Cardiac fibroblast (primary cell): Measurements from ENCODE around the gene AFTPH.

Experiments
- DNase-seq, 2 donors: peaks; one replicate each; pipeline versions ENCODE4 v3.0.0 to v3.0.0-alpha.2; 2010; ENCODE audit warnings: low read depth in 2 of 2
- H3K4me3 ChIP-seq, 2 donors: replicated peaks in 1 of 2; 1 replicate in 1 of 2; 2 replicates in 1 of 2; pipeline ENCODE4 v1.5.1; 2011; ENCODE audit warnings: low read depth in 2 of 2, low read length in 2 of 2, mild to moderate bottlenecking in 2 of 2, moderate library complexity in 1 of 2
- CTCF ChIP-seq: IDR thresholded peaks from one replicate; pipeline ENCODE4 v1.5.1; 2011; ENCODE audit warnings: low read depth, mild to moderate bottlenecking, low read length, inconsistent platforms

The AFTPH gene

DNA sequence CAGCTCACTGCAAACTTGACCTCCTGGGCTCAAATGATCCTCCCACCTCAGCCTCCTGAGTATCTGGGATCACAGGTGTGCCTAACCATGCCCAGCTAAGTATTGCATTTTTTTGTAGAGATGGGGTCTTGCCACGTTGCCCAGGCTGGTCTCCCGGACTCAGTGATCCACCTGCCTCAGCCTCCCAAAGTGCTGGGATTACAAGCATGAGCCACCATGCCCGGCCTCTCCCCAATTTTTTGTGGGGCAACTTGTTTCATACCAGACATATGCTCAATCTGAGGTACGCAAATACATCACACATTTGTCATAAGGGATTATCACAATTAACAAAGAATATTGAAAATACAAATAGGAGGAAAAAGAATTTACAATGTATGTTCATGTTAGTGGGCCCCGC is 42.5 kb upstream of the AFTPH start:
- no peak overlapping the region for H3K4me3 ChIP-seq
- TF ChIP-seq CTCF: no peak
- no peak for DNase-seq

GRCh38 chr2:64482243-64482642 is 41.9 kb upstream of the AFTPH start:
- no peak overlapping the region for H3K4me3 ChIP-seq
- TF ChIP-seq CTCF: no peak
- no peak for DNase-seq

- DNase-seq: peak; percentile 23 to 51
- no peak for TF ChIP-seq CTCF
- no peak overlapping the region for H3K4me3 ChIP-seq
These were observed 41.2 kb upstream of the AFTPH start for GRCh38 chr2:64482765-64483504.

- H3K4me3 ChIP-seq: no peak overlapping the region
- no peak for TF ChIP-seq CTCF
- DNase-seq: peak in 1 of 2 donors; percentile 9
These were observed 38.8 kb upstream of the AFTPH start for GRCh38 chr2:64485331-64485730.

DNA sequence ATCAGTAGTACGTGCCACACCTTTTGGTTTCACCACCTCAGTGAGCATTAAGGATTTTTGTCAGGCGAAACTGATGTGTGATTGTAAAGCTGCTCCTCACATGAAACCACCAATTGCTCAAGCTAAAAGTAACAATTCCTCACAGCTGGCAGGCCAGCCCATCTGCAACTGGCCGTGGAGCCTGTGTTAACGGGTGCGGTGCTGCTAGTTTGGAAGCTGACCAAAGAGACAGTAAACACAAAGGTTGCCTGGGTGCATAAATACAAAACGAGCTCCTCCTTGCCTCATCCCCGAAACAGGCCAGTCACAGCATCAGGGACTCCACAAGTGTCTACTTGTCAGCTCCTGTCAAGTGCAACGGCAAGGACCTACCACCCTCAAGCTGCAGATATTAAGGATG is 38.2 kb upstream of the AFTPH start:
- DNase-seq: peak; percentile 31 to 35
- no peak overlapping the region for H3K4me3 ChIP-seq
- TF ChIP-seq CTCF: no peak

DNA sequence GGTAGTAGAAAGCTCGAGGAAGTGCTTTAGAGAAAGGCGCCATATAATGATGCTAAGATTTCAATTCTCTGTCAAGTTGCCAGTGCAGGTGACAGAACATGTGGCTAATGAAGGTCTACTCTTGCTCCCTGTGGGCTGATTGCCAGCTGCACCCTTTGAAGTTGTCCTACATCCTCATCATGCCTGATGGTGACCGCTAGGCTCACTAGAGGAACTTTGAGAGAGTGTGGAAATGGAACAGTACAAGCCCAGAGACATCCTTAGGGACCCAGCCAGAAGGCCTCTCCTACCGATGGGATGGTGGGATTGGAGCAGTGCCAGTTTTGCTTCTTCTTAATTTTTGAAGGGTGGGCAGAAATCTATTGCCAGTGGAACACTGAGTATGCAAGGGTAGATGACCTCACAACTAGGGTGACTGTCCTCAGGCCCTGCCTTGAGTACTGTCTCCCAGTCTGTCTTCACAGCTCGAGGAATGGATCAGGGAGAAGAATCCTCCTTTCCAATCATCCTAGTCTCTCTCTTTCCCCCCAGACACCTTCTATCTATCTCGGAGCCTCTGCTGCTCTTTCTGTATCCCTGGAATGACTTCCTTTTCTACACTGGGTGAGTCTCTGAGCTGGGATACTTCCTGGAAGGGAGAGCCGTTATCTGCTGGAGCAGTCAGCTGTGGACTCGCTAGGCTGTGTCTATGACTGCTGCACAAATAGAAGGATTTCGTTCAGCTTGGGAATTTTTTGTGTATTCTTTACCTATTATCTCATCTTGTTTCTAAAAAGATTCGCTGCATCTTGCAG is 36.7 kb upstream of the AFTPH start:
- TF ChIP-seq CTCF: no peak
- DNase-seq: no peak
- no peak overlapping the region for H3K4me3 ChIP-seq
